ENCODE measurements around the gene PLEKHG3.

DNA sequence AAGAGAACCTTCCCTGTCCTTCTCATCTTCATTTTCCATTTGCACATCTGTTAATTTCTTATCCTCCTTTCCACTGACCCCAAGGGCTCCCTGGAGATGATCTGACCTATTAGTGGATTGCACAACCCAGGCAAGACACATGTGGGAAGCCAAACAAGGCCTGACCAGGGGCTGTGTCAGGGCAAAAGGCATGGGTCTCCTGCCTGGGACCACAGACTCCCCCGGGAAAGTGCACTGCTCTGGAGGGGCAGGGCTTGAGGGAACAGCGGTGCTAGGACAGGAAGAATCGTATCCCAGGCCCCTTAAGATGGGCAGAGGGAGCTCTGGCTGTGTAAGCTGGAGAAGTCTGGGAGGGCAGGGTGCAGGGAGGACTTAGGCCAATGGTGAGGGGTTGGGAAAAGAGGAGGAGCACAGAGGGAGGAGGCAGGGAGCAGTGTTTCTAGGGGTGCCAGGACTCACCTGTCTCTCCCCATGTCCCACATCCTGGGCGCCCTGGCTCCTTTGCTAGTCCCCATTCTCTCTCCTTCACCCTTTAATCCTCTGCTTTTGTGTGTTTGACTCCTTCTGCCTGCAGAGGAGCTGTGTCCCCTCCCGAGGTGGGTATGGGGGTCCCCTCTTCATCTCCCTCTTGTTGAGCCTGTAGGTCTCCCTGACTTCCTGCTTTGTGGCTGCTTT is 25.3 kb downstream of the PLEKHG3 start:
- TF ChIP-seq, protein P1, sequence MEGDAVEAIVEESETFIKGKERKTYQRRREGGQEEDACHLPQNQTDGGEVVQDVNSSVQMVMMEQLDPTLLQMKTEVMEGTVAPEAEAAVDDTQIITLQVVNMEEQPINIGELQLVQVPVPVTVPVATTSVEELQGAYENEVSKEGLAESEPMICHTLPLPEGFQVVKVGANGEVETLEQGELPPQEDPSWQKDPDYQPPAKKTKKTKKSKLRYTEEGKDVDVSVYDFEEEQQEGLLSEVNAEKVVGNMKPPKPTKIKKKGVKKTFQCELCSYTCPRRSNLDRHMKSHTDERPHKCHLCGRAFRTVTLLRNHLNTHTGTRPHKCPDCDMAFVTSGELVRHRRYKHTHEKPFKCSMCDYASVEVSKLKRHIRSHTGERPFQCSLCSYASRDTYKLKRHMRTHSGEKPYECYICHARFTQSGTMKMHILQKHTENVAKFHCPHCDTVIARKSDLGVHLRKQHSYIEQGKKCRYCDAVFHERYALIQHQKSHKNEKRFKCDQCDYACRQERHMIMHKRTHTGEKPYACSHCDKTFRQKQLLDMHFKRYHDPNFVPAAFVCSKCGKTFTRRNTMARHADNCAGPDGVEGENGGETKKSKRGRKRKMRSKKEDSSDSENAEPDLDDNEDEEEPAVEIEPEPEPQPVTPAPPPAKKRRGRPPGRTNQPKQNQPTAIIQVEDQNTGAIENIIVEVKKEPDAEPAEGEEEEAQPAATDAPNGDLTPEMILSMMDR (conservative IDR thresholded peaks at IDR 0.05), result no peak
- TF ChIP-seq EZH2 (IDR thresholded peaks at IDR 0.05; ENCODE audit: low read depth), result no peak
